ENCODE data around the gene KREMEN1.

GRCh38 chr22:29129808-29130140 is 56.9 kb downstream of the KREMEN1 start:
- TF ChIP-seq POLR2AphosphoS5 (IDR thresholded peaks at IDR 0.05) (no peak), CTCF (IDR thresholded peaks at IDR 0.05) (no peak), POLR2A (IDR thresholded peaks at IDR 0.05) (no peak), EP300 (IDR thresholded peaks at IDR 0.05) (no peak)

All from upper lobe of left lung (tissue), 4 donors.